Stimulated activated CD4-positive, alpha-beta T cell treated with anti-CD3 and anti-CD28 coated beads, TNF-alpha, amount 100 ng/mL, for 48 hours (primary cell): ENCODE data around the gene ZNF263.
A peak's percentile ranks its signal among the peaks of the same experiment; 100 is the strongest.

Experiments used
- DNase-seq, 3 donors: peaks; one replicate each; pipeline ENCODE4 v3.0.0-alpha.2; 2020; ENCODE audit warnings: low read depth in 3 of 3

Gene ZNF263

GRCh38 chr16:3282730-3283542 lies at the start of gene ZNF263:
Gene ZNF263, plus strand, starts transcription at chr16:3283491. Its CDS starts 328 bp downstream, at chr16:3283819.
- DNase-seq = peak; percentile 81 to 90 (median 90)

DNA sequence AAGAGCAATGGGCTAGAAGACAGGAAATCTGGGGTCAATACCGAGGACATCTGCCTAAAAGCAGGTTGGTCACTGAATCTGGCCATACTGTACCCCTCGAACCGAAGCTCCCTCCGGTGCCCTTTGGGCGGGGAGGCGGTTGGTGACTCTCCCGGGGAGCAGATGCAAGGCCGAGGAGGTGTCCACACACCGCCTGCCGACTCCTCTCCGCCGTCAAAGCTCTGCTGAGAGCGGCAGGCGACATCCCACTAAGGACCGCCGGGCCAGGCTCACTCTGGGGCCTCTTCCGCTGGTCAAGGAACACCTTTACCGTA lies 48.8 kb upstream of the ZNF263 start:
- peak in 1 of 3 donors; percentile 28 for DNase-seq

GRCh38 chr16:3234857-3235561 lies 48.3 kb upstream of the ZNF263 start, which contains the start of gene ZNF200:
Gene ZNF200, minus strand, starts transcription at chr16:3235158. Its CDS starts 1,403 bp downstream, at chr16:3233755.
- DNase-seq = peak; percentile 90 to 95 (median 91)

DNA sequence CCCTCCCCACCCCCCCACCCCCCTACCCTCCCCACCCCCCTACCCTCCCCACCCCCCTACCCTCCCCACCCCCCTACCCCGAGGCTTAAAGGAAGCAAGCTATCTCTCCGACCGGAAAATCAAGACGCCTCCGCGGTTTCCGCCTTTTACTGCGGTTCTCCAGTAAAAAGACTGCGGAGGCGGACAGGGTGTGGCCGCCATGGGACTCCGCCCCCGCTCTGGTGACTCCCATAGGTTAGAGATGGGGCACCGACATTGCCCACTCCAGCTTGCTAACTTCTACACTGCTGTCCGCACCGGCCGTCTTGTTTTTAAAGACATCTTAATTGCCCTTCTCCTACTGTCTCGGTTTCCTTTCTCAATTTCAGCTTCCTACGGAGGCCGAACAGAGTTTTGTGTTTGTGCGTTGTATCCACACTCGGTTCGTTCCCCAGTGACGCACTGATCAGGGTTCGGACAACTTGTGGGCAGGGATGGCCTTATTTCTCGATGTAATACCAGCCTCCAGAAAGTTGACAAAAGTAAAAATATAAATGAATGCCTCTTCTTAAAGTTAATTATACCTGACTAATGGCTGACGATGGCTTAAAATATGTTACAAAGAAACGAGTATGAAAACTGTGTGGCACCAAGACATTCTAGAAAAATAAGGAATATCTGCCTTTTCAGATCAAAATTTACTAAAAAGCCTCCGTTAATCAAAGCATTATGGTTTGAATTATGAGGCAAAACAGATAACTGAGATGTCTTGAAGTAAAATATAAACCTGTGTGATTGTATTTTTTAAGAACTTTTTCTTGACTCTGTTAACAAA lies 47.2 kb upstream of the ZNF263 start:
- DNase-seq = peak in 2 of 3 donors; percentile 11 to 16

- DNase-seq = no peak
Measured at GRCh38 chr16:3241761-3242160, 41.5 kb upstream of the ZNF263 start.

- no peak for DNase-seq
Measured at GRCh38 chr16:3242709-3243108, 40.6 kb upstream of the ZNF263 start.

- no peak for DNase-seq
Measured at GRCh38 chr16:3243882-3244281, 39.4 kb upstream of the ZNF263 start.

GRCh38 chr16:3246002-3246401 lies 37.3 kb upstream of the ZNF263 start:
- DNase-seq = no peak

DNA sequence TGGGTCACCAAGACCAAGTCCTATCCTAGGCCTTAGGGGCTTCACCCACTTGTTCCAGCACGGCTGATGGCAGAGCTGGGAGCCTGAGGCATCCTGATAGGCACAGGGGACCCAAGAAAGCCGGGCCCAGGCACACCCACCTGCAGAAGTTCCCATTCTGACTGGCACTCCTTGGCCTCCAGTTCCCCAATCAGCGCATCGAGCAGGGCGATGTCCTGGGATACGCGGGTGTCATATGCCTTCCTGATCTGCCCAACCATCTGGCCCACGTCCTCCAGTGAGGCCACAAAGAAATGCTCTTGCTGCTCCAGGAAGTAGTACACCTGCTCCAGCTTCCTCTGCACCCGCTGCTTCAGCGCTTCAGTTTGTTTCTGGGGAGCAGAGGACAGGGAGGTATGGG lies 36.4 kb upstream of the ZNF263 start:
- DNase-seq = no peak

DNA sequence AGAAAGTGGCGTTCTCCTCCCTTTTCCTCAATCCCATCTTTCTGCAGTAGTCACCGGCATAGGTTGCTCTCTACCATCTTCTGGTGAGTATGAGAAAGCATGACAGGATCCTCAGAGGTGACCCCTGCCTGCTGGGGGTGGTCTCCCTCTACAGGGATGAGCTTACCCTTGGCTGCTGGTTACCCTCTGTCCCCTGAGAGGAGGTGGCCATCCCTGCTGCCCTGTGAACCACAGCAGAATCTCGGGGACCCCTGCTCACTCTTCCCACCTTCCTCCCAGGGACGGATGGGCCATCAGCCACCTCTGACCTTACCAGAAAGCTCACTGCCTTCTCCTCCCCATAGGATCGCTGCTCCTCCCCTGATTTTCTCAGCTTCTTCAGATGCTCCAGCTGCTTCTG lies 34.7 kb upstream of the ZNF263 start:
- DNase-seq = no peak

- DNase-seq = no peak
Measured at GRCh38 chr16:3249020-3249419, 34.3 kb upstream of the ZNF263 start.

- no peak for DNase-seq
Measured at GRCh38 chr16:3249451-3249850, 33.8 kb upstream of the ZNF263 start.

DNA sequence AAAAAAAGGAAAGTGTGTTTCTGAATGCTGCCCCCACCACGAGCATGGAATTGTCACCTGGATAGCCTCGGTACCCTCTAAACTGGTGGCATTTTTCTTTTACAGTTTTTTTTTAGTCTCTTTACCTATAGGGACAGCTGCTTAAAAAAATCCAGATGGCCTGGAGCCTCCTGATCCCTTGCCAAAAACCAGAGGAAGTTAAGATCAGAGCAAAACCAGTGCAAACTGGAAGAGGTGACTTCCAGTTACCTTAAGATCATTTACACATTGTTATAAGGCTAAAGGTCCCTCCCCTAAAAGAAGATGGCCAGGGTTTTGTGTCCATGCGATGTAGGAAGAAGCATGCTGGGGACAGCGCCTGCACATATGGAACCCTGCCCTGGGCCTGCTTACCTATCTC lies 30.3 kb upstream of the ZNF263 start:
- DNase-seq = no peak

DNA sequence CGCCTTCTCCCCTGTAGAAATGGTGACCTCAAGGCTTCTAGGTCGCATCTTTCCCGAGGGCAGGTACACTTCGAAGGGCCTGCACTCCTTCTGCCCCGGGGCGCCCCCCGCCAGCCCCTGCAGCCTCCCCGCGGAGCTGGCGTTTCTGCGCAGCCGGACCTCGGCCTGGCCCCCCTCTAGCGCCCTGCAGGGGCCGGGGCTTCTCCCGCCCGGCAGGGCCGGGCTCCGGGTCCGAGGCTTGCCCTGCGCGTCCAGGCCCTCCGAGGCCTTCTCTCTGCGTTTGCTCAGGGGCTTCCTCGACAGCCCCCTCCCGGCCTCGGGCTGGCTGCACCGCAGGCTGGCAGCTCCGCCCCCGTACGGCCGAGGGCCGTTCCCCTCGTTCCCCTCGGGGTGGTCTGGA lies 29.0 kb upstream of the ZNF263 start:
- no peak for DNase-seq

DNA sequence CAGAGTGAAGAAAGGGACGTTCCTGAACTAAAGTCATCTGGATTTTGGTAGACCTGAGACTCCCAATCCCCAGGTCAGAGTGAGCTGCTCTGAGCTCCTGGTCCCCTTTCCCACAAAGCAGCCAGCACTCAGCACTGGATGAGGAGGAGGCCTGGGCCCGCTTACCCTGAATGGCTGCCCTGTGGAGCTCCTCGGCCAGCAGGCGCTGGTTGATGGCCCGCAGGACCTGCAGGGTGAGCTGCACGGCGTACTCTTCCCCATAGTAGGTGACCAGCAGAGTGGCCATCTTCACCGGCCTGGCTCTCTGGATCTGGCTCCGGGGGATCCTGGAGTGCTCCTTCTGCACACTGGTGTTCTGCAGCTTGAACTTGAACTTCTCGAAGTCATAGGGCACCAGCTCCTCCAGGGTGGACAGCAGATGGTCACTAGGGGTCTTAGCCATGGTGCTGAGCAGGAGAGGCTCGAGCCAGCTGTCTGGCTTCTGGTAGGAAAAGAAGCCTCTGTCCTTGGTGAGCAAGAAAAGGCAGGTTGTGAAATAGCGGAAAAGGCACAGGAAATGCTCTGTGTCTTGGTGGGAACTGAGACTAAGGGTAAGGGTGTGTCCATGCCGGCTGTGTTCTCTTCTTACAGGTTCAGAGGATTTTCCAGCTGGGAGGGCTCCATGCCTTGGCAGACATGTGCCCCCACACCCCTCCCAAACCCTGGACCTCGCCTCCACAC lies 27.0 kb upstream of the ZNF263 start, which contains the start of gene MEFV:
MEFV (minus strand) TSS at position 488 of the 720 bp plus-strand sequence; CDS start at position 442, 46 bp downstream.
- no peak for DNase-seq

GRCh38 chr16:3256866-3257465 lies 26.3 kb upstream of the ZNF263 start:
- no peak for DNase-seq

GRCh38 chr16:3259836-3260235 lies 23.5 kb upstream of the ZNF263 start:
- no peak for DNase-seq

DNA sequence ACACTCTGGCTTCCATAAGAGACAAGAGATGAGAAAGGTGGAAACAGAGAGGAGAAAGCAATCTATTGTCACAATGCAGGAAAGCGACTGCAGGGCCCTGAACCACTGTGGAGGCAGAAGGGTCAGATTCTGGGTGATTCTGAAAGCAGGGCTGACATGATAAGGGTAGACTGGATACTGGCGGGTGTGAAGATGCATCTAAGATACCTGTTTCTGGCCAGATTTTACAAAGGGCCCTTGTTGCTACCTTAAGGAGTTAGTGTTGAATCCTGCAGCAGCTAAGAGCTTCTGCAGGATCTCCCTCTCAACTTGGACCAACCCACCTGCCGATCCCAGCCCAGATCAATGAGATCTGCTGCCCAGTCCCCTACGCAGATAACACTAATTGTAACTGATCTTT lies 20.8 kb upstream of the ZNF263 start:
- DNase-seq = no peak

DNA sequence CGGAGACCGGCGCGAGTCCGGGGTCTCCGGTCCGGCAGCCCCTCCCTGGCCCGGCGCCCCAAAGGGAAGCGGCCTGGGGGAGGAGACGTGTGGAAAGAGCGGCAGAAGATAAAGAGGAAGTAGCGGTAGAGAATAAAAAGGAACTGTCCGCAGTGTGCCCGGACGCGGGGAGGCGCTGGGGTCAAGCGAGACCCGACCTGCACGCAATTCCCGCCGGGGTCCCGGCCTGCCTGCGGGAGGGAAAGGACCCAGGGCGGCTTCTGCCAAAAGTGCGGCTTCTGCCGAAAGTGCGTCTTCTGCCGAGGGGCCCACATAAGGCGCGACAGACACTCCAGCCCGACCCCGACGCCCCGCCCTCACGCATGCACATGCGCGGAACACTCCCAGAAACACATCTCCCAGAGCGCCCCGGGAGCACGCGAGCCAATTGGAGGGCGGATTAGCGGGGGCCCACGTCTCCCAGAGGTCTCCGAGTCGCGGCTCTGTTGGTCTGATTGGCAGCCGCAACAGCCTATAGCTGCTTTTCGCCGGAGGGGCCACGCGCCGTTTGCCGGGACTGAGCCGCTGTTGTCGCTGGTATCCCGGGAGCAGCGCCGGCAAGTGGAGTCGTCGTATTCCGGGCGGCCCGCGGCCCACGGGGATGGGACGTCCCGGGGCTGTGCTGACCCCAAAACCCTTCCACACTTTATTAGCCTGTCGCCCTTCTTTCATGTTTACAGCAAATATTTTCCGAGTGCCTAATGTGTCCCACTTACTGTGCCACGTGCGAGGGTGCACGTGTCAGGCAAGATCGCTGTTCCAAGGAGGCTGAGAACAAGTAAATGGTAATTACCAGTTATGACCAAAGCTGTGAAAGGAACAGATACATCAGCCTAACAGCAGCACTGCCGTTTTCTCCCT lies 18.9 kb upstream of the ZNF263 start:
- peak; percentile 94 to 98 (median 97) for DNase-seq
